GM12878 (cell line): ENCODE measurements around the gene ISY1. TPM values are rescaled to one million over a fixed set of nuclear protein-coding genes. Genes with fewer than 3 reads are reported as not detected.

Experiments used
- ATAC-seq: fragments of 200-7000 bp; cut with Tn5 transposase; 3 replicates; pipeline ENCODE4 v1.9.1; 2020; ENCODE audit warnings: mild to moderate bottlenecking, moderate library complexity
- BruUV-seq: library from RNA; stranded (reverse); fragments of 400-500 nt; replicated peaks from 2 replicates; lab custom pipeline; 2021; lab: Mats Ljungman, UMichigan
- CTCF ChIA-PET: fragments of 300-600 bp; sonication (Branson Sonifier 250); formaldehyde crosslinking; extraction: SDS; loops from one replicate; lab custom pipeline; 2021; ENCODE audit warnings: inconsistent platforms; lab: Yijun Ruan, JAX
- POLR2A ChIA-PET: fragments of 350-600 bp; formaldehyde crosslinking; extraction: SDS; loops from one replicate; lab custom pipeline; 2021; ENCODE audit warnings: inconsistent platforms; lab: Charles Lee
- RAD21 ChIA-PET: fragments of 300-600 bp; sonication (Branson Sonifier 250); formaldehyde crosslinking; loops from one replicate; lab custom pipeline; 2023; ENCODE audit warnings: antibody characterized with exemption; ENCODE audit not compliant: unreplicated experiment; lab: Charles Lee
- SMC1A ChIA-PET: fragments of 300-600 bp; sonication (Branson Sonifier 250); formaldehyde crosslinking; loops from one replicate; lab custom pipeline; 2023; ENCODE audit not compliant: unreplicated experiment, uncharacterized antibody; lab: Charles Lee
- DNase-seq: peaks from one replicate; pipeline ENCODE4 v3.0.0-alpha.2; 2011; ENCODE audit warnings: low read depth, low spot score
- FAIRE-seq: peaks from 3 replicates; lab custom pipeline; 2011; peaks lifted over from hg19 to GRCh38; lab: Jason Lieb, UNC
- H2AFZ ChIP-seq: 2 replicates; pipeline ENCODE4 v1.6.0; 2011; ENCODE audit warnings: low read depth, low read length, control low read depth; ENCODE audit not compliant: control insufficient read depth
- H3K27ac ChIP-seq: 2 replicates; pipeline ENCODE4 v1.5.1; 2011; ENCODE audit warnings: control low read depth; ENCODE audit not compliant: control insufficient read depth, insufficient read depth
- H3K27me3 ChIP-seq, 2 experiments: replicated peaks in 1 of 2; 2 replicates each; pipeline versions ENCODE4 v1.6.0 to v1.6.1; 2011; ENCODE audit warnings: low read length in 1 of 2; ENCODE audit not compliant: control insufficient read depth in 2 of 2, insufficient read depth in 2 of 2
- H3K36me3 ChIP-seq, 2 experiments: 2 replicates each; pipeline ENCODE4 v1.5.1; 2011; ENCODE audit warnings: low read length in 1 of 2; ENCODE audit not compliant: control insufficient read depth in 2 of 2, insufficient read depth in 2 of 2
- H3K4me1 ChIP-seq: 2 replicates; pipeline ENCODE4 v1.6.1; 2011; ENCODE audit warnings: mild to moderate bottlenecking, low read length, moderate library complexity, mixed read lengths; ENCODE audit not compliant: control insufficient read depth, insufficient read depth
- H3K4me2 ChIP-seq: 2 replicates; pipeline ENCODE4 v1.6.0; 2011; ENCODE audit warnings: control low read depth; ENCODE audit not compliant: control insufficient read depth, insufficient read depth
- H3K4me3 ChIP-seq: fragments of 200-600 bp; sonication (generic); 2 replicates; pipeline ENCODE4 v1.5.1; 2016
- H3K79me2 ChIP-seq: 2 replicates; pipeline ENCODE4 v1.6.0; 2011; ENCODE audit warnings: low read length; ENCODE audit not compliant: control insufficient read depth, insufficient read depth
- H3K9ac ChIP-seq: 2 replicates; pipeline ENCODE4 v1.8.0; 2011; ENCODE audit warnings: low read length, control low read depth, mixed read lengths; ENCODE audit not compliant: control insufficient read depth, insufficient read depth
- H3K9me3 ChIP-seq: replicated peaks from 3 replicates; pipeline ENCODE4 v1.5.1; 2011; ENCODE audit warnings: mild to moderate bottlenecking, low read length; ENCODE audit not compliant: control insufficient read depth, insufficient read depth
- H4K20me1 ChIP-seq: 2 replicates; pipeline ENCODE4 v1.6.0; 2011; ENCODE audit not compliant: control insufficient read depth, insufficient read depth
- WGBS: methylation state at CpG from one replicate; pipeline ENCODE4 v1.1.6; 2016; ENCODE audit warnings: low lambda C conversion rate; ENCODE audit not compliant: insufficient replicate concordance, insufficient coverage; ENCODE audit errors: missing lambda C conversion rate; 5-methylcytosine and 5-hydroxymethylcytosine counted together
- in situ Hi-C: fragments of 300-500 bp; cut with MboI; formaldehyde crosslinking; loops from 9 replicates; pipeline ENCODE4 v1.14.3; 2018; ENCODE audit warnings: mixed read lengths
- intact Hi-C: fragments of 100-400 bp; cut with micrococcal nuclease; formaldehyde crosslinking; loops from one replicate; pipeline ENCODE4 v1.14.2; 2022; ENCODE audit not compliant: unreplicated experiment
- polyA plus RNA-seq, 11 experiments: library from polyadenylated mRNA; depleted of rRNA in 4 of 11; unstranded in 6 of 11; stranded (reverse) in 5 of 11; fragments of >200 nt; fragmentation: Nextera tagmentation in 4 of 11; fragmentation: Illumina TruSeq in 1 of 11; extraction: Ambion mirVana in 4 of 11; extraction: Trizol in 1 of 11; gene quantifications; 1 replicate in 1 of 11; 2 replicates in 10 of 11; pipeline versions ENCODE4 v1.2.1 to v1.2.3, GENCODE V29; 2011 to 2016; ENCODE audit warnings: inconsistent platforms in 2 of 11, missing spikeins in 2 of 11, low read depth in 1 of 11
- total RNA-seq, 4 experiments: library from RNA; depleted of rRNA in 3 of 4; stranded (reverse); fragments of >200 nt in 3 of 4; fragmentation: Illumina TruSeq in 1 of 4; extraction: Trizol in 1 of 4; gene quantifications; 2 replicates each; pipeline versions ENCODE4 v1.2.1 to v1.2.3, GENCODE V29; 2013 to 2021
- TF ChIP-seq, protein P1 (sequence below): fragments of 450-650 bp; IDR thresholded peaks from 2 replicates; pipeline ENCODE4 v1.6.1; 2017; ENCODE audit warnings: antibody characterized with exemption, mild to moderate bottlenecking, moderate library complexity
- TF ChIP-seq, protein P2 (sequence below): fragments of 450-650 bp; IDR thresholded peaks from 2 replicates; pipeline ENCODE4 v1.6.1; 2014; ENCODE audit warnings: mild to moderate bottlenecking
- TF ChIP-seq, protein P3 (sequence below): fragments of 450-650 bp; formaldehyde crosslinking; IDR thresholded peaks from 2 replicates; pipeline ENCODE4 v1.5.0; 2022; ENCODE audit warnings: mild to moderate bottlenecking, missing genetic modification characterization
- TF ChIP-seq, protein P4 (sequence below): IDR thresholded peaks from 2 replicates; pipeline ENCODE4 v1.6.1; 2012; ENCODE audit warnings: mild to moderate bottlenecking, low read depth, low read length
- TF ChIP-seq, protein P5 (sequence below): fragments of 450-650 bp; IDR thresholded peaks from 2 replicates; pipeline ENCODE4 v1.6.1; 2016; ENCODE audit warnings: mild to moderate bottlenecking, moderate library complexity, borderline replicate concordance

The ISY1 gene
- total and polyA plus RNA-seq, 10 of the 15 experiments (the other 5 are each of a cell fraction or from before 2014, with no cell fraction given), result 28.3 to 72.2 (median 44.7) TPM

DNA sequence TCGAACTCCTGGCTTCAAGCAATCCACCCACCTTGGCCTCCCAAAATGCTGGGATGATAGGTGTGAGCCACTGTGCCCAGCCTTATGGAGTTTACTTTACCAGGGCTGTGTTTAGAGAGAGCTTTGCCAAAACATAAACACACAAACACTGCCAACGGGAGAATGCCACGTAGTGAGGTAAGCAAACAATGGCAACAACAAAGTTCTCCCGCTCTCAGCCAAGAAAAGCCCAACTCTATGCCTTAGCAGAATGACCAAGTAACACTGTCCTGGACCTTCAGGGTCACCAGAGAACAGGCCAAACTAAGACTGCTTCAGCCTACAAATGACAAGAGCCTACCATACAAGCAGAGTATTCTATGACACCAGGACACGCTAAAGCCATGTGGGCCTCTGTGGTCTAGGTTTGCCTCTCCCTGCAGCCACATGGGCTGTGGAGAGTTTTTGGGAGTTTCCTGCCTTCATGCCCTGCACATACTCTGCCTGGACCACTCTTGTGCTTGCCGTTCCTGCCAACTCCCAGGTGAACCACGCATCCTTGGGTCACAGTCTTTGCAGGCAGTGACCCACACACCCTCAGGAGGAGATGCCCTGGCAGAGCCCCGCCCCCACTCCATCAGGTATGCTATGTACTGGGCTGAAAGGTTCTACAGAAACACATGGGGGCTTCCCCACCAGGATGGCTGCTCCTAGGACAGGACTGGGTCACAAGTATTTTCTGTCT lies 44.4 kb upstream of the ISY1 start:
- ChIA-PET CTCF (no interaction called here), POLR2A (no interaction called here), RAD21 (no interaction called here), SMC1A (no interaction called here)
- BruUV-seq, result no TSS peak
- Histone ChIP-seq H3K4me1 (no peaks in the 10 kb centered on the region), H2AFZ (no peak overlapping the region), H3K9ac (no peak overlapping the region), H3K4me3 (no peak overlapping the region), H3K4me2 (no peak overlapping the region), H4K20me1 (no peaks in the 10 kb centered on the region), H3K9me3 (no peaks in the 10 kb centered on the region), H3K27ac (no peak overlapping the region), H3K27me3 (no peaks in the 10 kb centered on the region), H3K79me2 (no peaks in the 10 kb centered on the region), H3K36me3 (no peaks in the 10 kb centered on the region)
- intact Hi-C loops (no loop called here), in situ Hi-C loops (no loop called here)
- ATAC-seq (peak; percentile 31), FAIRE-seq (no peak), DNase-seq (no peak)
- WGBS, result 49% methylated on average over 8 of the region's 8 CpGs
- TF ChIP-seq, protein P1, sequence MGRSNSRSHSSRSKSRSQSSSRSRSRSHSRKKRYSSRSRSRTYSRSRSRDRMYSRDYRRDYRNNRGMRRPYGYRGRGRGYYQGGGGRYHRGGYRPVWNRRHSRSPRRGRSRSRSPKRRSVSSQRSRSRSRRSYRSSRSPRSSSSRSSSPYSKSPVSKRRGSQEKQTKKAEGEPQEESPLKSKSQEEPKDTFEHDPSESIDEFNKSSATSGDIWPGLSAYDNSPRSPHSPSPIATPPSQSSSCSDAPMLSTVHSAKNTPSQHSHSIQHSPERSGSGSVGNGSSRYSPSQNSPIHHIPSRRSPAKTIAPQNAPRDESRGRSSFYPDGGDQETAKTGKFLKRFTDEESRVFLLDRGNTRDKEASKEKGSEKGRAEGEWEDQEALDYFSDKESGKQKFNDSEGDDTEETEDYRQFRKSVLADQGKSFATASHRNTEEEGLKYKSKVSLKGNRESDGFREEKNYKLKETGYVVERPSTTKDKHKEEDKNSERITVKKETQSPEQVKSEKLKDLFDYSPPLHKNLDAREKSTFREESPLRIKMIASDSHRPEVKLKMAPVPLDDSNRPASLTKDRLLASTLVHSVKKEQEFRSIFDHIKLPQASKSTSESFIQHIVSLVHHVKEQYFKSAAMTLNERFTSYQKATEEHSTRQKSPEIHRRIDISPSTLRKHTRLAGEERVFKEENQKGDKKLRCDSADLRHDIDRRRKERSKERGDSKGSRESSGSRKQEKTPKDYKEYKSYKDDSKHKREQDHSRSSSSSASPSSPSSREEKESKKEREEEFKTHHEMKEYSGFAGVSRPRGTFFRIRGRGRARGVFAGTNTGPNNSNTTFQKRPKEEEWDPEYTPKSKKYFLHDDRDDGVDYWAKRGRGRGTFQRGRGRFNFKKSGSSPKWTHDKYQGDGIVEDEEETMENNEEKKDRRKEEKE, result no peak
- TF ChIP-seq, protein P2, sequence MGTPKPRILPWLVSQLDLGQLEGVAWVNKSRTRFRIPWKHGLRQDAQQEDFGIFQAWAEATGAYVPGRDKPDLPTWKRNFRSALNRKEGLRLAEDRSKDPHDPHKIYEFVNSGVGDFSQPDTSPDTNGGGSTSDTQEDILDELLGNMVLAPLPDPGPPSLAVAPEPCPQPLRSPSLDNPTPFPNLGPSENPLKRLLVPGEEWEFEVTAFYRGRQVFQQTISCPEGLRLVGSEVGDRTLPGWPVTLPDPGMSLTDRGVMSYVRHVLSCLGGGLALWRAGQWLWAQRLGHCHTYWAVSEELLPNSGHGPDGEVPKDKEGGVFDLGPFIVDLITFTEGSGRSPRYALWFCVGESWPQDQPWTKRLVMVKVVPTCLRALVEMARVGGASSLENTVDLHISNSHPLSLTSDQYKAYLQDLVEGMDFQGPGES, result no peak
- TF ChIP-seq, protein P3, sequence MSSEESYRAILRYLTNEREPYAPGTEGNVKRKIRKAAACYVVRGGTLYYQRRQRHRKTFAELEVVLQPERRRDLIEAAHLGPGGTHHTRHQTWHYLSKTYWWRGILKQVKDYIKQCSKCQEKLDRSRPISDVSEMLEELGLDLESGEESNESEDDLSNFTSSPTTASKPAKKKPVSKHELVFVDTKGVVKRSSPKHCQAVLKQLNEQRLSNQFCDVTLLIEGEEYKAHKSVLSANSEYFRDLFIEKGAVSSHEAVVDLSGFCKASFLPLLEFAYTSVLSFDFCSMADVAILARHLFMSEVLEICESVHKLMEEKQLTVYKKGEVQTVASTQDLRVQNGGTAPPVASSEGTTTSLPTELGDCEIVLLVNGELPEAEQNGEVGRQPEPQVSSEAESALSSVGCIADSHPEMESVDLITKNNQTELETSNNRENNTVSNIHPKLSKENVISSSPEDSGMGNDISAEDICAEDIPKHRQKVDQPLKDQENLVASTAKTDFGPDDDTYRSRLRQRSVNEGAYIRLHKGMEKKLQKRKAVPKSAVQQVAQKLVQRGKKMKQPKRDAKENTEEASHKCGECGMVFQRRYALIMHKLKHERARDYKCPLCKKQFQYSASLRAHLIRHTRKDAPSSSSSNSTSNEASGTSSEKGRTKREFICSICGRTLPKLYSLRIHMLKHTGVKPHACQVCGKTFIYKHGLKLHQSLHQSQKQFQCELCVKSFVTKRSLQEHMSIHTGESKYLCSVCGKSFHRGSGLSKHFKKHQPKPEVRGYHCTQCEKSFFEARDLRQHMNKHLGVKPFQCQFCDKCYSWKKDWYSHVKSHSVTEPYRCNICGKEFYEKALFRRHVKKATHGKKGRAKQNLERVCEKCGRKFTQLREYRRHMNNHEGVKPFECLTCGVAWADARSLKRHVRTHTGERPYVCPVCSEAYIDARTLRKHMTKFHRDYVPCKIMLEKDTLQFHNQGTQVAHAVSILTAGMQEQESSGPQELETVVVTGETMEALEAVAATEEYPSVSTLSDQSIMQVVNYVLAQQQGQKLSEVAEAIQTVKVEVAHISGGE (CRISPR knock-in tag), result no peak
- TF ChIP-seq, protein P4, sequence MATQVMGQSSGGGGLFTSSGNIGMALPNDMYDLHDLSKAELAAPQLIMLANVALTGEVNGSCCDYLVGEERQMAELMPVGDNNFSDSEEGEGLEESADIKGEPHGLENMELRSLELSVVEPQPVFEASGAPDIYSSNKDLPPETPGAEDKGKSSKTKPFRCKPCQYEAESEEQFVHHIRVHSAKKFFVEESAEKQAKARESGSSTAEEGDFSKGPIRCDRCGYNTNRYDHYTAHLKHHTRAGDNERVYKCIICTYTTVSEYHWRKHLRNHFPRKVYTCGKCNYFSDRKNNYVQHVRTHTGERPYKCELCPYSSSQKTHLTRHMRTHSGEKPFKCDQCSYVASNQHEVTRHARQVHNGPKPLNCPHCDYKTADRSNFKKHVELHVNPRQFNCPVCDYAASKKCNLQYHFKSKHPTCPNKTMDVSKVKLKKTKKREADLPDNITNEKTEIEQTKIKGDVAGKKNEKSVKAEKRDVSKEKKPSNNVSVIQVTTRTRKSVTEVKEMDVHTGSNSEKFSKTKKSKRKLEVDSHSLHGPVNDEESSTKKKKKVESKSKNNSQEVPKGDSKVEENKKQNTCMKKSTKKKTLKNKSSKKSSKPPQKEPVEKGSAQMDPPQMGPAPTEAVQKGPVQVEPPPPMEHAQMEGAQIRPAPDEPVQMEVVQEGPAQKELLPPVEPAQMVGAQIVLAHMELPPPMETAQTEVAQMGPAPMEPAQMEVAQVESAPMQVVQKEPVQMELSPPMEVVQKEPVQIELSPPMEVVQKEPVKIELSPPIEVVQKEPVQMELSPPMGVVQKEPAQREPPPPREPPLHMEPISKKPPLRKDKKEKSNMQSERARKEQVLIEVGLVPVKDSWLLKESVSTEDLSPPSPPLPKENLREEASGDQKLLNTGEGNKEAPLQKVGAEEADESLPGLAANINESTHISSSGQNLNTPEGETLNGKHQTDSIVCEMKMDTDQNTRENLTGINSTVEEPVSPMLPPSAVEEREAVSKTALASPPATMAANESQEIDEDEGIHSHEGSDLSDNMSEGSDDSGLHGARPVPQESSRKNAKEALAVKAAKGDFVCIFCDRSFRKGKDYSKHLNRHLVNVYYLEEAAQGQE, result no peak
- TF ChIP-seq, protein P5, sequence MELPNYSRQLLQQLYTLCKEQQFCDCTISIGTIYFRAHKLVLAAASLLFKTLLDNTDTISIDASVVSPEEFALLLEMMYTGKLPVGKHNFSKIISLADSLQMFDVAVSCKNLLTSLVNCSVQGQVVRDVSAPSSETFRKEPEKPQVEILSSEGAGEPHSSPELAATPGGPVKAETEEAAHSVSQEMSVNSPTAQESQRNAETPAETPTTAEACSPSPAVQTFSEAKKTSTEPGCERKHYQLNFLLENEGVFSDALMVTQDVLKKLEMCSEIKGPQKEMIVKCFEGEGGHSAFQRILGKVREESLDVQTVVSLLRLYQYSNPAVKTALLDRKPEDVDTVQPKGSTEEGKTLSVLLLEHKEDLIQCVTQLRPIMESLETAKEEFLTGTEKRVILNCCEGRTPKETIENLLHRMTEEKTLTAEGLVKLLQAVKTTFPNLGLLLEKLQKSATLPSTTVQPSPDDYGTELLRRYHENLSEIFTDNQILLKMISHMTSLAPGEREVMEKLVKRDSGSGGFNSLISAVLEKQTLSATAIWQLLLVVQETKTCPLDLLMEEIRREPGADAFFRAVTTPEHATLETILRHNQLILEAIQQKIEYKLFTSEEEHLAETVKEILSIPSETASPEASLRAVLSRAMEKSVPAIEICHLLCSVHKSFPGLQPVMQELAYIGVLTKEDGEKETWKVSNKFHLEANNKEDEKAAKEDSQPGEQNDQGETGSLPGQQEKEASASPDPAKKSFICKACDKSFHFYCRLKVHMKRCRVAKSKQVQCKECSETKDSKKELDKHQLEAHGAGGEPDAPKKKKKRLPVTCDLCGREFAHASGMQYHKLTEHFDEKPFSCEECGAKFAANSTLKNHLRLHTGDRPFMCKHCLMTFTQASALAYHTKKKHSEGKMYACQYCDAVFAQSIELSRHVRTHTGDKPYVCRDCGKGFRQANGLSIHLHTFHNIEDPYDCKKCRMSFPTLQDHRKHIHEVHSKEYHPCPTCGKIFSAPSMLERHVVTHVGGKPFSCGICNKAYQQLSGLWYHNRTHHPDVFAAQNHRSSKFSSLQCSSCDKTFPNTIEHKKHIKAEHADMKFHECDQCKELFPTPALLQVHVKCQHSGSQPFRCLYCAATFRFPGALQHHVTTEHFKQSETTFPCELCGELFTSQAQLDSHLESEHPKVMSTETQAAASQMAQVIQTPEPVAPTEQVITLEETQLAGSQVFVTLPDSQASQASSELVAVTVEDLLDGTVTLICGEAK, result no peak
